KOPT-K1 (cell line): ENCODE measurements around the gene GLI3.

Experiments used
- H3K27ac ChIP-seq: fragments of 200-600 bp; sonication (generic); 2 replicates; pipeline ENCODE4 v1.5.1; 2016; ENCODE audit warnings: antibody characterized with exemption, mild to moderate bottlenecking, low read depth, low read length; ENCODE audit not compliant: poor library complexity, severe bottlenecking
- H3K36me3 ChIP-seq: fragments of 200-600 bp; sonication (generic); 2 replicates; pipeline ENCODE4 v1.5.1; 2017; ENCODE audit warnings: antibody characterized with exemption, mild to moderate bottlenecking, low read length, moderate library complexity; ENCODE audit not compliant: insufficient read depth
- H3K9me3 ChIP-seq: fragments of 200-600 bp; sonication (generic); 2 replicates; pipeline ENCODE4 v1.5.1; 2017; ENCODE audit warnings: antibody characterized with exemption, low read length, mild to moderate bottlenecking; ENCODE audit not compliant: insufficient read depth, poor library complexity, severe bottlenecking

Gene GLI3

DNA sequence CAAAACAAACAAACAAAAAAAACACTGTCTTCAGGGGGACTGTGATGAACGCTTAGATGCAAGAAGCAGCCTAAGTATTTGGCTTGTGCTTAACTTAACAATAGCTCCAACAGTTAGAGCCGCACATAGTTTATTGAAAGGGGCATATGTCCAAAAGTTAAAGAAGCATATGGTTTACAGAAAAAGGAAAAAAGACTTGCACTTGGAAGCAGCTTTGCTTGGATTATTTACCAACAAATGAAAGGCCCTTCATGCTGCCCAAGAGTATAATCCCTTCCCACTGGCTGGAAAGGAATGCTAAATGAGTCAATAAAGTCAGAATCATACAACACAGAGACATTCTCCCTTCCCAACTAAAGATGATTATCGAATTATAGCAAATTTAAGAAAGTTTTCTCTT, 77.9 kb downstream of the GLI3 start:
- Histone ChIP-seq H3K27ac (no peak overlapping the region), H3K36me3 (no peaks in the 10 kb centered on the region), H3K9me3 (no peaks in the 10 kb centered on the region)

- no peaks in the 10 kb centered on the region for H3K9me3 ChIP-seq
- H3K27ac ChIP-seq = no peak overlapping the region
- no peaks in the 10 kb centered on the region for H3K36me3 ChIP-seq
These were observed 79.9 kb downstream of the GLI3 start for GRCh38 chr7:42156967-42157721.

DNA sequence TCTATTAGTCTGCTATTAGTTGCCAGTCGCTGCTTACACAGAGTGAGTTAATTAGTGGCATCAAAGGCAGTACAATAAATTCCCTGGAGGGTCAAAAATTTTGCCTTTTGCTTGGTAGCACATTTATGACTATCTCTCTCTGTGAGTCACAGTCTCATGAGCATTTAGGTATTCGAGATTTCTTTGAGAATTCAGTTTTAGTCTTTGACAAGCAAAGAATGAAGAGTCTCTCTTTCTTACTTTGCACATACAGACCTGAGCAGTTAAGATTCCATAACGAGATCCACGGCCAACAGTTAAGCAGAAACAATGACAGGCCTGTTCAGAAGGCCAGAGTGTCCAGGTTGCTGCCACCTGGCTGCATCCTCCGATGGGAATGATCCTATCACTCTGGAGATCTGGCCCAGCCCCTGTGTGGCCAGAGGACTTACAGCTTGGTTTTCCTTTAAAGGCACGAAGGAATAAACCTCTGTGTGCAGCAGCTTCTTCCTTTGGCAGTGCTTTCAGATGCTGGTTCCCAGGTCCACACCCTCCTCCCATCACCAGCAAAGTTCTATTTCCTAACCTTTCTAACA, 80.6 kb downstream of the GLI3 start:
- no peaks in the 10 kb centered on the region for H3K36me3 ChIP-seq
- H3K27ac ChIP-seq = no peak overlapping the region
- H3K9me3 ChIP-seq = no peaks in the 10 kb centered on the region

- Histone ChIP-seq H3K36me3 (no peaks in the 10 kb centered on the region), H3K27ac (no peak overlapping the region), H3K9me3 (no peaks in the 10 kb centered on the region)
These were observed 81.3 kb downstream of the GLI3 start for GRCh38 chr7:42155584-42156290.

DNA sequence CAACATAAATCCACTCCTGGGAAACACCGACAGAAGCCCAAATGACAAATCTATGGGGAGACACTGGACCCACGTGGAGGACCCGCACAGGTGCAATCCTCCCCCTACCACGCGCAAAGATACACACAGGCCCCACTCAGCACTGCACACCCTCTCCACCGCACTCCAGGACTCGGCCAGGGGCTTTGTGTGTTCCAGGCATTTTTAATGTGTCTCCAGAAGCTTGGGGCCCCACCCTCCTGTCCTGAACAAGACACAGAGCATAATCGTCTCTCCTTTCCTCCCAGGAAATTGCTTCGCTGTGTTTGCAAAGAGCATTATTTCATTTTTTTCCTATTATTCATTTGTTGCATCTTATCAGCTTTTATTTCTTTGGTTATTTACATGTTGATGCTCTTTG, 82.8 kb downstream of the GLI3 start:
- no peak overlapping the region for H3K27ac ChIP-seq
- H3K9me3 ChIP-seq = no peaks in the 10 kb centered on the region

GRCh38 chr7:42152329-42153205, 84.4 kb downstream of the GLI3 start:
- H3K27ac ChIP-seq = no peak overlapping the region
- no peaks in the 10 kb centered on the region for H3K9me3 ChIP-seq
- H3K36me3 ChIP-seq = no peaks in the 10 kb centered on the region

More for the DNA sequence above, 82.8 kb downstream of the GLI3 start:
- no peaks in the 10 kb centered on the region for H3K36me3 ChIP-seq

- no peak overlapping the region for H3K27ac ChIP-seq
- no peaks in the 10 kb centered on the region for H3K36me3 ChIP-seq
- no peaks in the 10 kb centered on the region for H3K9me3 ChIP-seq
These were observed 85.7 kb downstream of the GLI3 start for GRCh38 chr7:42151309-42151708.

DNA sequence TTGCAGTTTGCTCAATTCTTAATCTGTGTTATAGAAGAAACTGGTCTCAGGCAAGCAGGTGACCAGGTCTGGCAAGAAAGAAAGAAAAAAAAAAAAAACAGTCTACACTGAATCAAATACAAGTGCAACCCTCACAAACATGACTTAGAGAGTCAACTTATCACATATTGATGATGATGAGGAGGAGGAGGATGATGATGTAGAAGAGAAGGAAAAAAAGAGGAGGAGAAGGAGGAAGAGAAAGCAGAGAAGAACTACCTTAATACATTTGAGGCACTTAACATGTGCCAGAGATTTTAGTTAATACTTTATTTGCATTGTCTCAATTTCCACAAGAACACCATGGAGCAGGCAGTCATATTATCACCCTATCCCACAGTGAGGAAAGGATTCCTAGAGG, 91.5 kb downstream of the GLI3 start:
- Histone ChIP-seq H3K9me3 (no peaks in the 10 kb centered on the region), H3K36me3 (no peaks in the 10 kb centered on the region), H3K27ac (no peak overlapping the region)

GRCh38 chr7:42144604-42145003, 92.4 kb downstream of the GLI3 start:
- H3K27ac ChIP-seq = no peak overlapping the region
- no peaks in the 10 kb centered on the region for H3K9me3 ChIP-seq
- no peaks in the 10 kb centered on the region for H3K36me3 ChIP-seq

DNA sequence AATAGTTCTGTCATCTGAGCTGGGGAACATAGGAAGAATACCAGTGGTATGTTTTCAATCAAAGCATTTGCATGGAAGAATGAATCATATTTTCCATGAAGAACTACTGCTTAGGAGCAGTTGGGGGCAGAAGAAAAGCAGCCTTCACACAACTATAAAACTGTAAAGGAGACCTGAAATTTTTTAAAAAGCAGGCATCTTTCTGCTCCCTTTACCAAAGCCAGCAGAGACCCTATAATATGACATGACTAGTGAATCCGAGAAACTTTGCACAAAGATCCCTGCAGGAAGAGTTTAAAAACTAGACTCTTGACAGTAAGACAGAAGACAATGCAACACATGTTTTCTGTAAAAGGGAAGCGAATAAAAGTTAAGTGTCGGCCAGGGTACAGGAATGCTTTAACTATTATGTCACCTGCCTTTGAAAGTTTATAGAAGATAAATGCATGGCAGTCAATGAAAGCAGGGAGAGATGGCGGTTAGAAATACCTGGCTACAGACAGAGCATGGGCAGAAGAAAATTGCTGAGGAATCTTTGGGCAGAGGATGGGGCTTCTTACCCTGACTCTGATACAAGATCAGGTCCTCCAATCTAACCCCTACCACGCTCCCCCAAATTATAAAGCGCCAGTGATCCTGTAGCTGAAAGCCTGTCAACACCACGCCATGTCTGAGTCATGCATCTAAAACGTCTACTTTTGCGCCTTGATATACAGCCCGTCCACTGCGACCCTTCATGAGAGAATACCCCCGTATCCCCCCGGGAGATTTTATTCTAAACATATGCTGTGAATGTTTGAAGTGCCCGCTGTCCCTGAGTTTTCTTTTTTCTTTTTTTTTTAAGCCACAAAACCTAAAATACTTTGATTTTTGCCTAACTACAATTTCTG, 93.1 kb downstream of the GLI3 start:
- no peak overlapping the region for H3K27ac ChIP-seq
- H3K36me3 ChIP-seq = no peaks in the 10 kb centered on the region
- H3K9me3 ChIP-seq = no peaks in the 10 kb centered on the region

- Histone ChIP-seq H3K36me3 (no peaks in the 10 kb centered on the region), H3K9me3 (no peaks in the 10 kb centered on the region), H3K27ac (no peak overlapping the region)
These were observed 94.9 kb downstream of the GLI3 start for GRCh38 chr7:42142089-42142488.

DNA sequence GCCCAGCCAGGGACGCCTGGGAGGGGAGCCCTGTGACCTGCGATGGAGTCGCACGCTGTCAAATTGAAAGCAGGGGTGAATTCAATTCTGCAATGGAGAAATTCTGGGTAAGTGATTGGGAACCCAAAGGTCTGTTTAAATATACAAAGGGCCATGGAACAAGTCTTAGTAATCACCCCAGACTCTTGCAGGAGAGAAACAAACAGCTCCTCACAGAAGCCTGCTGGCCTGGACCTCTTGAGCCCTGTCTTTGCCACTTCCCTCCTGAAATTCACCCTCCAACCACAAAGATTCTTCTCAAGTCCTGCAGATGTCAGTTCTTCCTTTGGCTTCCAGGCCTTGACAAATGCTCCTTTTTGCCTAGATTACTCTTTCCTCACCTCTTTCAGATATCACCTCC, 97.3 kb downstream of the GLI3 start:
- H3K27ac ChIP-seq = no peak overlapping the region
- no peaks in the 10 kb centered on the region for H3K9me3 ChIP-seq
- H3K36me3 ChIP-seq = no peaks in the 10 kb centered on the region

DNA sequence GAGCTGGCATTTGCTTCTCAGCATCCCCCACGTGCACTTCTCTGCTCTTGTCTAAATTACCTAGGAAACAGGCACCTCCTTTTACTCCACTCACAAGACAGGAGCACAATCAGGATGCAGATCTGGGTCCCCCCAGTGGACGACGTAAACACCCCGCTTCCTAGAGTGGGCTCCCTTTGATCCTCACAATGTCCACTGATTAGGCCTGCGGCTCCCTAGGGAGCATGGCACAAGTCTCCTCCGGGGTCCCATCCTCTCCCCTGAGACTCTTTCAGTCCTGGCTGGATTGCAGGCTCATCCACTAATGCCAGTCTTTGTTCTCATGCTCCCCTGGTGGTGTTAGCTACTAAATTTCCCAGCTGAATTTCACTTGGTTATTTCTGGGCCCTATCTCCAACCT, 98.3 kb downstream of the GLI3 start:
- Histone ChIP-seq H3K27ac (no peak overlapping the region), H3K36me3 (no peaks in the 10 kb centered on the region)

DNA sequence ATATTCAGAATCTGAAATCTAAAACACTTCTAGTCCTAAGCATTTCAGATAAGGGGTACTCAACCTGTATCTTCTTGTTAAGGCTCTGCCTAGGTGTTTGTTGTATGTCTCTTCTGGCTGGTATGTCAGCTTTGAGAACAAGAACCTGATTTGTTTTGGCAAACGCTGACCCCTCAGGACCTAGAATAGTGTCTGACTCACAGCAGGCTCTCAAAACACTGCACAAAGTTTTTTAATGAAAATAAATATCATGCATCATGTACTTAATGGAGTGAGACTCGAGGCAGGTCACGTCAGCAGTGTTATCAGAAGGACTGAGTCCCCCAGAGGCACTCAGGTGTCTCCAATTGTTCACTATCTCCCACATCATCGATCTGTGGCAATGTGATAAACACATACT, 99.1 kb downstream of the GLI3 start:
- Histone ChIP-seq H3K9me3 (no peaks in the 10 kb centered on the region), H3K27ac (no peak overlapping the region), H3K36me3 (no peaks in the 10 kb centered on the region)

More for the DNA sequence above, 98.3 kb downstream of the GLI3 start:
- no peaks in the 10 kb centered on the region for H3K9me3 ChIP-seq
